K562 (cell line): ENCODE measurements around the gene RETREG1. TPM values are rescaled to one million over a fixed set of nuclear protein-coding genes. Genes with fewer than 3 reads are reported as not detected.
A peak's percentile ranks its signal among the peaks of the same experiment; 100 is the strongest.

Experiments
- CREB1 ChIP-seq, 2 experiments: sonication (generic) in 1 of 2; formaldehyde crosslinking in 1 of 2; IDR thresholded peaks; 2 replicates each; pipeline versions ENCODE4 v1.6.1 to v1.8.0; 2012 to 2022; ENCODE audit warnings: inconsistent platforms in 1 of 2, mild to moderate bottlenecking in 1 of 2, missing genetic modification reagents in 1 of 2, moderate library complexity in 1 of 2
- CREBBP ChIP-seq: IDR thresholded peaks from one replicate; pipeline ENCODE4 v1.6.1; 2012; ENCODE audit warnings: low read depth, mild to moderate bottlenecking, control low read depth, inconsistent platforms, low read length
- FOXA1 ChIP-seq: fragments of 450-650 bp; IDR thresholded peaks from 2 replicates; pipeline ENCODE4 v1.6.1; 2016; ENCODE audit warnings: mild to moderate bottlenecking, borderline replicate concordance
- MECOM ChIP-seq: fragments of 250-450 bp; sonication (Bioruptor Pico); IDR thresholded peaks from 2 replicates; pipeline ENCODE4 v1.8.0; 2022; ENCODE audit warnings: inconsistent platforms
- NELFE ChIP-seq: IDR thresholded peaks from 2 replicates; pipeline ENCODE4 v1.6.1; 2011; ENCODE audit warnings: mild to moderate bottlenecking; ENCODE audit not compliant: insufficient read depth, insufficient read length
- NFE2 ChIP-seq: IDR thresholded peaks from 2 replicates; pipeline ENCODE4 v1.6.1; 2014; ENCODE audit warnings: antibody characterized with exemption, low read depth
- PHB2 ChIP-seq: fragments of 450-650 bp; IDR thresholded peaks from 2 replicates; pipeline ENCODE4 v1.6.1; 2017; ENCODE audit warnings: low read depth
- POLR2H ChIP-seq: IDR thresholded peaks from 2 replicates; pipeline ENCODE4 v1.6.1; 2016; ENCODE audit warnings: missing genetic modification characterization, low read depth, mild to moderate bottlenecking, control low read depth, missing compliant biosample characterization, moderate library complexity
- RHOXF2B ChIP-seq: fragments of 250-450 bp; sonication (Bioruptor Pico); conservative IDR thresholded peaks from 2 replicates; pipeline ENCODE4 v1.5.1; 2021
- SAFB ChIP-seq: fragments of 200-400 bp; formaldehyde crosslinking; IDR thresholded peaks from 2 replicates; pipeline ENCODE4 v1.6.1; 2017; ENCODE audit warnings: low read depth, low read length, borderline replicate concordance
- SRSF1 ChIP-seq: fragments of 200-400 bp; formaldehyde crosslinking; IDR thresholded peaks from 2 replicates; pipeline ENCODE4 v1.6.1; 2017; ENCODE audit warnings: mild to moderate bottlenecking, low read depth, low read length, moderate library complexity
- TOE1 ChIP-seq, 2 experiments: fragments of 450-650 bp in 1 of 2; sonication (generic) in 1 of 2; formaldehyde crosslinking in 1 of 2; IDR thresholded peaks; 2 replicates each; pipeline versions ENCODE4 v1.7.1 to v1.8.0; 2016 to 2022; ENCODE audit warnings: borderline replicate concordance in 2 of 2, mild to moderate bottlenecking in 2 of 2, antibody characterized with exemption in 1 of 2, inconsistent platforms in 1 of 2, low read depth in 1 of 2, missing genetic modification reagents in 1 of 2, moderate library complexity in 1 of 2
- polyA plus RNA-seq, 8 experiments: library from polyadenylated mRNA; depleted of rRNA in 4 of 8; stranded (reverse) in 5 of 8; unstranded in 3 of 8; fragments of >200 nt; fragmentation: Nextera tagmentation in 2 of 8; fragmentation: Illumina TruSeq in 1 of 8; extraction: Ambion mirVana in 2 of 8; extraction: Trizol in 1 of 8; gene quantifications; 2 replicates each; pipeline versions ENCODE4 v1.2.1 to v1.2.3, GENCODE V29; 2011 to 2014; ENCODE audit warnings: inconsistent platforms in 1 of 8, missing spikeins in 1 of 8
- total RNA-seq, 7 experiments: library from RNA; depleted of rRNA in 6 of 7; stranded (reverse); fragments of >200 nt in 6 of 7; fragmentation: Illumina TruSeq in 2 of 7; extraction: Trizol in 2 of 7; gene quantifications; 2 replicates each; pipeline versions ENCODE4 v1.2.1 to v1.2.3, GENCODE V29; 2011 to 2021; ENCODE audit warnings: low replicate concordance in 1 of 7
- TF ChIP-seq, protein P1 (sequence below): sonication (generic); formaldehyde crosslinking; IDR thresholded peaks from 2 replicates; pipeline ENCODE4 v1.8.1; 2023; ENCODE audit warnings: mild to moderate bottlenecking, missing genetic modification reagents, moderate library complexity
- TF ChIP-seq, protein P2 (sequence below), 2 experiments: fragments of 450-650 bp; IDR thresholded peaks; 2 replicates each; pipeline ENCODE4 v1.6.1; 2016
- TF ChIP-seq, protein P3 (sequence below): fragments of 450-650 bp; IDR thresholded peaks from 2 replicates; pipeline ENCODE4 v1.6.1; 2018; ENCODE audit not compliant: partially characterized antibody
- TF ChIP-seq, protein P4 (sequence below), 3 experiments: fragments of 200-800 bp in 1 of 3; fragments of 250-450 bp in 1 of 3; fragments of 450-650 bp in 1 of 3; sonication (Bioruptor Pico) in 1 of 3; sonication (Bioruptor generic) in 1 of 3; formaldehyde crosslinking in 1 of 3; IDR thresholded peaks; 2 replicates each; pipeline versions ENCODE4 v1.6.1 to v1.8.0; 2016 to 2022; ENCODE audit warnings: mild to moderate bottlenecking in 2 of 3, missing genetic modification characterization in 2 of 3, missing compliant biosample characterization in 1 of 3, moderate library complexity in 1 of 3

Gene RETREG1
- total and polyA plus RNA-seq, 9 of the 15 experiments (the other 6 are each of a cell fraction or from before 2014, with no cell fraction given), result 0.01 to 0.20 (median 0.08) TPM; not detected in 5

DNA sequence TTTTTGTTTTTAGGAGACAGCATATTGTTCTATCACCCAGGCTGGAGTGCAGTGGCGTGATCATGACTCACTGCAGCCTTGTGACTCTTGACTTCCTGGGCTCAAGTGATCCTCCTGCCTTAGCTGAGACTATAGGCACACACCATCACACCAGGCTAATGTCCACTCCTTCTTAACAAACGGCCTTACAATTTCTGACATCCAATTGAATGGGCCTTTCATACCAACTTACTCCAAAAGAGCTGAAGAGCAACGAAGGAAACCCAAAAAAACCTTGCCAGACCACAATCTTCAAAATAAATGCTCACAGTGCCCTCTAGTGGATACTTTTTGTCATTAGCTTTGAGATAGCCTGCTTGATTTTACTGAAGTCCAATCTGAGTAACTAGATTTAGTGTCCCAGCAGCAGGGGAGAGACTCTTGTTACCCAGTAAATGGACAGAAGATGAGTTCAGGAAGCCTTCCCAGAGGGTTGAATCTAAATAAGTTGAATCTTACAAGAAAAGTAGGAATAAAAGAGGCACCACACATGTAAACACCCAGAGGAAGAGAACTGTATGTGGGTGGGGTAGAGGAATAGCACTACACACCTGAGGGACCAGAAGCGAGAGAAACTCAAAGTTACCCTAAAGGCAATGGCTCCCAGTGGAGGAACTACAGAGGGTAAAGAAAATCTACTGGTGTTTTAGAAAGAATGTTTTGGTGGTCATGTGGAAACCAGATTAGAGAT lies 160.5 kb downstream of the RETREG1 start (continued):
- TF ChIP-seq, protein P1, sequence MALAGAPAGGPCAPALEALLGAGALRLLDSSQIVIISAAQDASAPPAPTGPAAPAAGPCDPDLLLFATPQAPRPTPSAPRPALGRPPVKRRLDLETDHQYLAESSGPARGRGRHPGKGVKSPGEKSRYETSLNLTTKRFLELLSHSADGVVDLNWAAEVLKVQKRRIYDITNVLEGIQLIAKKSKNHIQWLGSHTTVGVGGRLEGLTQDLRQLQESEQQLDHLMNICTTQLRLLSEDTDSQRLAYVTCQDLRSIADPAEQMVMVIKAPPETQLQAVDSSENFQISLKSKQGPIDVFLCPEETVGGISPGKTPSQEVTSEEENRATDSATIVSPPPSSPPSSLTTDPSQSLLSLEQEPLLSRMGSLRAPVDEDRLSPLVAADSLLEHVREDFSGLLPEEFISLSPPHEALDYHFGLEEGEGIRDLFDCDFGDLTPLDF (CRISPR knock-in tag), result no peak
- TF ChIP-seq, protein P2, sequence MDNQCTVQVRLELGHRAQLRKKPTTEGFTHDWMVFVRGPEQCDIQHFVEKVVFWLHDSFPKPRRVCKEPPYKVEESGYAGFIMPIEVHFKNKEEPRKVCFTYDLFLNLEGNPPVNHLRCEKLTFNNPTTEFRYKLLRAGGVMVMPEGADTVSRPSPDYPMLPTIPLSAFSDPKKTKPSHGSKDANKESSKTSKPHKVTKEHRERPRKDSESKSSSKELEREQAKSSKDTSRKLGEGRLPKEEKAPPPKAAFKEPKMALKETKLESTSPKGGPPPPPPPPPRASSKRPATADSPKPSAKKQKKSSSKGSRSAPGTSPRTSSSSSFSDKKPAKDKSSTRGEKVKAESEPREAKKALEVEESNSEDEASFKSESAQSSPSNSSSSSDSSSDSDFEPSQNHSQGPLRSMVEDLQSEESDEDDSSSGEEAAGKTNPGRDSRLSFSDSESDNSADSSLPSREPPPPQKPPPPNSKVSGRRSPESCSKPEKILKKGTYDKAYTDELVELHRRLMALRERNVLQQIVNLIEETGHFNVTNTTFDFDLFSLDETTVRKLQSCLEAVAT (IDR thresholded peaks at IDR 0.05), result peak in 1 of 2 experiments; percentile 50; a peak in 2 of 4 replicates
- TF ChIP-seq, protein P3, sequence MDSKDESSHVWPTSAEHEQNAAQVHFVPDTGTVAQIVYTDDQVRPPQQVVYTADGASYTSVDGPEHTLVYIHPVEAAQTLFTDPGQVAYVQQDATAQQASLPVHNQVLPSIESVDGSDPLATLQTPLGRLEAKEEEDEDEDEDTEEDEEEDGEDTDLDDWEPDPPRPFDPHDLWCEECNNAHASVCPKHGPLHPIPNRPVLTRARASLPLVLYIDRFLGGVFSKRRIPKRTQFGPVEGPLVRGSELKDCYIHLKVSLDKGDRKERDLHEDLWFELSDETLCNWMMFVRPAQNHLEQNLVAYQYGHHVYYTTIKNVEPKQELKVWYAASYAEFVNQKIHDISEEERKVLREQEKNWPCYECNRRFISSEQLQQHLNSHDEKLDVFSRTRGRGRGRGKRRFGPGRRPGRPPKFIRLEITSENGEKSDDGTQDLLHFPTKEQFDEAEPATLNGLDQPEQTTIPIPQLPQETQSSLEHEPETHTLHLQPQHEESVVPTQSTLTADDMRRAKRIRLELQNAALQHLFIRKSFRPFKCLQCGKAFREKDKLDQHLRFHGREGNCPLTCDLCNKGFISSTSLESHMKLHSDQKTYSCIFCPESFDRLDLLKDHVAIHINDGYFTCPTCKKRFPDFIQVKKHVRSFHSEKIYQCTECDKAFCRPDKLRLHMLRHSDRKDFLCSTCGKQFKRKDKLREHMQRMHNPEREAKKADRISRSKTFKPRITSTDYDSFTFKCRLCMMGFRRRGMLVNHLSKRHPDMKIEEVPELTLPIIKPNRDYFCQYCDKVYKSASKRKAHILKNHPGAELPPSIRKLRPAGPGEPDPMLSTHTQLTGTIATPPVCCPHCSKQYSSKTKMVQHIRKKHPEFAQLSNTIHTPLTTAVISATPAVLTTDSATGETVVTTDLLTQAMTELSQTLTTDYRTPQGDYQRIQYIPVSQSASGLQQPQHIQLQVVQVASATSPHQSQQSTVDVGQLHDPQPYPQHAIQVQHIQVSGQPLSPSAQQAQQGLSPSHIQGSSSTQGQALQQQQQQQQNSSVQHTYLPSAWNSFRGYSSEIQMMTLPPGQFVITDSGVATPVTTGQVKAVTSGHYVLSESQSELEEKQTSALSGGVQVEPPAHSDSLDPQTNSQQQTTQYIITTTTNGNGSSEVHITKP, result no peak
- TF ChIP-seq POLR2H (tag), result no peak
- TF ChIP-seq, protein P4, sequence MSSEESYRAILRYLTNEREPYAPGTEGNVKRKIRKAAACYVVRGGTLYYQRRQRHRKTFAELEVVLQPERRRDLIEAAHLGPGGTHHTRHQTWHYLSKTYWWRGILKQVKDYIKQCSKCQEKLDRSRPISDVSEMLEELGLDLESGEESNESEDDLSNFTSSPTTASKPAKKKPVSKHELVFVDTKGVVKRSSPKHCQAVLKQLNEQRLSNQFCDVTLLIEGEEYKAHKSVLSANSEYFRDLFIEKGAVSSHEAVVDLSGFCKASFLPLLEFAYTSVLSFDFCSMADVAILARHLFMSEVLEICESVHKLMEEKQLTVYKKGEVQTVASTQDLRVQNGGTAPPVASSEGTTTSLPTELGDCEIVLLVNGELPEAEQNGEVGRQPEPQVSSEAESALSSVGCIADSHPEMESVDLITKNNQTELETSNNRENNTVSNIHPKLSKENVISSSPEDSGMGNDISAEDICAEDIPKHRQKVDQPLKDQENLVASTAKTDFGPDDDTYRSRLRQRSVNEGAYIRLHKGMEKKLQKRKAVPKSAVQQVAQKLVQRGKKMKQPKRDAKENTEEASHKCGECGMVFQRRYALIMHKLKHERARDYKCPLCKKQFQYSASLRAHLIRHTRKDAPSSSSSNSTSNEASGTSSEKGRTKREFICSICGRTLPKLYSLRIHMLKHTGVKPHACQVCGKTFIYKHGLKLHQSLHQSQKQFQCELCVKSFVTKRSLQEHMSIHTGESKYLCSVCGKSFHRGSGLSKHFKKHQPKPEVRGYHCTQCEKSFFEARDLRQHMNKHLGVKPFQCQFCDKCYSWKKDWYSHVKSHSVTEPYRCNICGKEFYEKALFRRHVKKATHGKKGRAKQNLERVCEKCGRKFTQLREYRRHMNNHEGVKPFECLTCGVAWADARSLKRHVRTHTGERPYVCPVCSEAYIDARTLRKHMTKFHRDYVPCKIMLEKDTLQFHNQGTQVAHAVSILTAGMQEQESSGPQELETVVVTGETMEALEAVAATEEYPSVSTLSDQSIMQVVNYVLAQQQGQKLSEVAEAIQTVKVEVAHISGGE (CRISPR knock-in tag; IDR thresholded peaks at IDR 0.05), result no peak
- TF ChIP-seq PHB2, result no peak
- no peak for TF ChIP-seq SRSF1
- no peak for TF ChIP-seq CREB1 (IDR thresholded peaks at IDR 0.05)
- TF ChIP-seq CREB1 (CRISPR knock-in tag; IDR thresholded peaks at IDR 0.05), result no peak
- no peak for TF ChIP-seq MECOM (CRISPR knock-in tag)
- TF ChIP-seq TOE1 (IDR thresholded peaks at IDR 0.05; ENCODE audit: borderline replicate concordance), result peak; percentile 57; the same call in 1 of the 2 replicates
- TF ChIP-seq TOE1 (CRISPR knock-in tag; IDR thresholded peaks at IDR 0.05; ENCODE audit: borderline replicate concordance, low read depth), result no peak
- TF ChIP-seq NELFE, result no peak
- TF ChIP-seq RHOXF2B, result no peak
- TF ChIP-seq NFE2, result no peak
- TF ChIP-seq CREBBP, result no peak
- TF ChIP-seq FOXA1, result no peak
- TF ChIP-seq SAFB, result no peak
